CD4-positive, alpha-beta T cell treated with Interleukin-6 at 100 ng/mL for 8 hours (primary cell): ENCODE measurements around the gene PPP6C.
"Not testable (repeated sequence)": the region's sequence is repeated elsewhere in the genome, so short reads cannot be mapped to it uniquely, and the experiment has no call there.

Source experiments
- DNase-seq: peaks from one replicate; pipeline ENCODE4 v3.0.0-alpha.2; 2020; ENCODE audit warnings: mixed read lengths, low spot score

The PPP6C gene

GRCh38 chr9:125181756-125182155 lies 7.8 kb downstream of the PPP6C start:
- DNase-seq, result not testable (repeated sequence)

DNA sequence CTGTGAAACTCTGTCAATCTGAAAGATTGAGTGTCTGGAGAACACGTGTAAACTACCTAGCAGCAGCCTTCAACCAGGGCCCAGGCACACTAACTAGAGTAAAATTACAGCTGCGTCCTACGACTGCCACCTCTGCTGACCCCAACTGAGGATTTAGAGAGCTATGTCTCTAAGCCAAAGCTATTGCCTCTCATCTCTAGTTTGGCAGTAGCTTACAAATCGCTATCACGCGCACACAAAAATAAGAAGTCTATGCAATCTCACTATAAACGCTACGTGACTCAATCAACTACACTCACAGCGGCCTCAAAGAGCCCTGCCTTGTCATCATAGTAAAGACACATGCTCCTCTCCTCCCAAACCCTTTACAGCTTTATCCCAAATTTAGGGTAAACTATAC lies 8.7 kb downstream of the PPP6C start:
- no peak for DNase-seq

GRCh38 chr9:125179776-125180175 lies 9.8 kb downstream of the PPP6C start:
- DNase-seq, result not testable (repeated sequence)

DNA sequence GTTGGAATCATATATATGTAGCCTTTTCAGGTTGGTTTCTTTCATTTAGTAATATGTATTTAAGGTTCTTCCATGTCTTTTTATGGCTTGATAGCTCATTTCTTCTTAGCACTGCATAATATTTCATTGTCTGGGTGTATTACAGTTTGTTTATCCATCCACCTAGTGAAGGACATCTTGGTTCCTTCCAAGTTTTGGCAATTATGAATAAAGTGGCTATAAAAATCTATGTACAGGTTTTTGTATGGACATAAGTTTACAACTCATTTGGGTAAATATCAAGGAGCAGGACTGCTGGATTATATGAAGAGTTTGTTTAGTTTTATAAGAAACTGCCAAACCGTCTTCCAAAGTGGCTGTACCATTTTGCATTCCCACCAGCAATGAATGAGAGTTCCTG lies 11.7 kb downstream of the PPP6C start:
- no peak for DNase-seq

DNA sequence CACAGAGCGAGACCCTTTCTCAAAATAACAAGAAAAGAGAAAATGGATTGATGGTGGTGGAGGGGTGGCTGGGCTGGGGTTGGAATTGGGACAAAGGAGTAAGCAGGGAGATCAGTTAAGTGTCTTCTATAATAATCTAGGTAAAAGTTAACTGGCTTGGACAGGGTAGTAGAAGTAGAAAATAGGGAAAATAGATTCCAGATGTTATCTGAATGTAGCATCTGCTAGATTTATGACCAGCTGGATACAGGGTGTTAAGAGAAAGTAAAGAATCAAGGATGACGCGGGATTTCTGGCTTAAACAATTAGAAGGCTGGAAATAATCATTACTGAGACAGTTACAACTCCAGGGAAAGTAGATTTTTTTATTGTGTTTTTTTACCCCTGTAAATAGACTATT lies 13.0 kb downstream of the PPP6C start:
- DNase-seq, result no peak

DNA sequence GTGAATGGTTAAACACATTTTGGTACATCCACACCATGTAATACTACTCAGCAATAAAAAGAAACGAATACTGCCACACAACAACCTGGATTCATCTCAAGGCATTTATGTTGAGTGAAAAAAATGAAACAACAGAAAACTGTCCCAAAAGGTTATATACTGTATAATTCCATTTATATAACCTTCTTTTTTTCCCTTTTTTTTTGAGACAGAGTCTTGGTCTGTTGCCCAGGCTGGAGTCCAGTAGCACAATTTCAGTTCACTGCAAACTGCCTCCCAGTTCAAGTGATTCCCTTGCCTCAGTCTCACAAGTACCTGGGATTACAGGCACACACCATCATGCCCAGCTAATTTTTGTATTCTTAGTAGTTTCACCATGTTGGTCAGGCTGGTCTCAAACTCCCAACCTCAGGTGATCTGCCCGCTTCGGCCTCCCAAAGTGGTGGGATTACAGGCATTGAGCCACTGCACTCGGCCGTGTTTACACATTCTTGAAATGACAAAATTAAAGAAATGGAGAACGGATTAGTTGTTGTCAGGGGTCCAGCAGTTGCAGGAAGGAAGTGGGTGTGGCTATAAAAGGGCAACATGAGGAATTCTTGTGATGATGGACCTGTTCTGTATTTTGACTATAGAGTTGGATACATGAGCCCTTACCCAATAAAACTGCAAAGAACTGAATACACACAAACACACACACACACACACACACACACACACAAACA lies 17.4 kb downstream of the PPP6C start:
- DNase-seq, result no peak

GRCh38 chr9:125169895-125170294 lies 19.7 kb downstream of the PPP6C start:
- DNase-seq, result no peak

GRCh38 chr9:125166762-125167161 lies 22.8 kb downstream of the PPP6C start:
- DNase-seq, result no peak

DNA sequence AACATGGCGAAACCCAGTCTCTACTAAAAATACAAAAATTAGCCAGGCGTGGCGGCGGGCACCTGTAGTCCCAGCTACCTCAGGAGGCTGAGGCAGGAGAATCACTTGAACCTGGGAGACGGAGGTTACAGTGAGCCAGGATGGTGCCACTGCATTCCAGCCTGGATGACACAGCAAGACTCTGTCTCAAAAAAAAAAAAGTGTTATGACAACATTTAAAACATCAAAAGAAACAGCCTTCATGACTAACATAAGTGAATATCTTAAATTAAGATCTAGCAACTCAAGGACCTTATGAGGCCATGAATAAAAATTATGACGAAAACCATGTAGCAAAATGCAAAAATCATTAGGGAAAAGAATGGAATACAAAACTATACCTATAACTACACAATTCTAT lies 26.7 kb downstream of the PPP6C start:
- DNase-seq, result not testable (repeated sequence)

DNA sequence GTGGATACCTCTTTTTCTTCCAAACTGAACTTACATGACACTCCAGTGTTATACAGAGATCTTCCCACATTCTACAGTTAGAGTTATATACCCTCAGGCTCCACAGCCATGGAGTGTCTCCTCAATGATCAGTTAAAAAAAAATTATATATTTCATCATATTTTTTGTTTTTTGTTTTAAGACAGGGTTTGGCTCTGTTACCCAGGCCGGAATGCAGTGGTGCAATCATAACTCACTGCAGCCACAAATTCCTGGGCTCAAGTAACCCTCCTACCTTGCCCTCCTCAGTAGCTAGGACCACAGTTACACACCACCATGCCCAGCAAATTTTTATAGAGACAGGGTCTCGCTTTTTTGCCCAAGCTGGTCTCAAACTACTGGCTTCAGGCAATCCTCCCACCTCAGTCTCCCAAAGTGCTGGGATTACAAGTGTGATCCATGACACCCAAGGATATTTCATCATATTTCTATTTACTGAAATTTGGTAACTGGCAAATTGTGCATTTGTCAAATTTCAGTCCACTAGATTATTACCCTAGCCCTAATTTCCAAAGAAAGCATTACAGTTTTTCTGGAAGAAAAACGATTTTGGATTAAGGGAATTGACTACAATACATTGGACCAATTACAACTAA lies 28.2 kb downstream of the PPP6C start:
- no peak for DNase-seq

GRCh38 chr9:125160750-125161149 lies 28.9 kb downstream of the PPP6C start:
- no peak for DNase-seq

DNA sequence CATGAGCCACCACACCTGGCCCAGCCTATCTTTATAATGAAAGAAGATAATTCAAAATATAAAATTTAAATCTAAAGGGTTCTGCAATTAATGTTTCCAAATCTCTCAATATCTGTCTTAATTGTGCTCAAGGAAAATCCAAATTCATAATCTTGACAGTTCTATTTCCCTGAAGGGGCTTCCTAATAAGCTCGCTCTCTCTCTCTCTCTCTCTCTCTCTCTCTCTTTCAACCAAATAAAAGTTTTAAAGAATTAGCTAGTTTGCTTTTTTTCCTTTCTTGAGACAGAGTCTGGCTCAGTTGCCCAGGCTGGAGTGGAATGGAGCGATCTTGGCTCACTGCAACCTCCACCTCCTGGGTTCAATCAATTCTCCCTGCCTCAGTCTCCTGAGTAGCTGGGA lies 33.1 kb downstream of the PPP6C start:
- no peak for DNase-seq

GRCh38 chr9:125153712-125154367 lies 35.8 kb downstream of the PPP6C start:
- no peak for DNase-seq

DNA sequence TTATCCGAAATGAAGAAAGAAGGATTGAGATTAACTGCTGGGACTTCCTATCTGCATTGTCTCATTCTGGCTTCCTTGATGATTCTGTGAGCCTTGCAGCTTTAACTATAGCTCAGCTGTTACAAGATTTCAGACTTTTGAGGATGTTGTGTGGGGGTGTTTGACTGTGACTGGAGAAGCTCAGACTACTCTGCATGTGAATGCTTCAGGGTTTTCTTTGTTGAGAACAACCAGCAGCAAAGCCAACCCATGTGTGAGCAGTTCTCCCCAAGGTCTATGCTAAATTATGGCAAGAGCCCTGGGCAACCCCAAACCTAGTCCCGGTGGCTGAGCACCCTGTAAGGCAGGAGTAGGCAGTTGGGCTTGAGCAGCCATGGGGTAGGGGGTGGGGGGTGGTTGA lies 37.9 kb downstream of the PPP6C start:
- DNase-seq, result no peak

GRCh38 chr9:125150349-125151245 lies 39.0 kb downstream of the PPP6C start:
- DNase-seq, result no peak

- DNase-seq, result no peak
These were observed 42.1 kb downstream of the PPP6C start for GRCh38 chr9:125147401-125147951.

GRCh38 chr9:125146247-125146646 lies 43.4 kb downstream of the PPP6C start:
- DNase-seq, result no peak

DNA sequence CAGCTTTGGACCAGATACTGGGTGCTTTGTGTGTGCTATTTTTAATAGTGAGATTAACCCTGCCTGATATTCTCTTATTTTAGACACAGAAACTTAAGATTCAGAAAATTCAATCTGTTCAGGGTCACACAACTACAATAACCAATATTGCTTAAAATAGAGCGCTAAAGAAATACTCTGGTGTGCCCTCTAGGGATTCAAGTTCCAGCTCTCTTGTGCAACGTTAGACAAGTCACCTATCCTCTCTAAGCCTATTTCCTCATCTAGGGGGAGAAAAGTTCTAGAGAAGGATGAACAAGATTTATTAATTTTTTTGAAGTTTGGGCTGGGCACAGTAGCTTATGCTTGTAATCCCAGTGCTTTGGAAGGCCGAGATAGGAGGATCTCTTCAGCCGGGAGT lies 44.2 kb downstream of the PPP6C start:
- no peak for DNase-seq

- DNase-seq, result peak; percentile 100
These were observed 46.1 kb downstream of the PPP6C start, which contains the start of gene SCAI for GRCh38 chr9:125143377-125144090. TSS of gene SCAI (minus strand) at chr9:125143528. CDS start at chr9:125143437, 91 bp downstream.

DNA sequence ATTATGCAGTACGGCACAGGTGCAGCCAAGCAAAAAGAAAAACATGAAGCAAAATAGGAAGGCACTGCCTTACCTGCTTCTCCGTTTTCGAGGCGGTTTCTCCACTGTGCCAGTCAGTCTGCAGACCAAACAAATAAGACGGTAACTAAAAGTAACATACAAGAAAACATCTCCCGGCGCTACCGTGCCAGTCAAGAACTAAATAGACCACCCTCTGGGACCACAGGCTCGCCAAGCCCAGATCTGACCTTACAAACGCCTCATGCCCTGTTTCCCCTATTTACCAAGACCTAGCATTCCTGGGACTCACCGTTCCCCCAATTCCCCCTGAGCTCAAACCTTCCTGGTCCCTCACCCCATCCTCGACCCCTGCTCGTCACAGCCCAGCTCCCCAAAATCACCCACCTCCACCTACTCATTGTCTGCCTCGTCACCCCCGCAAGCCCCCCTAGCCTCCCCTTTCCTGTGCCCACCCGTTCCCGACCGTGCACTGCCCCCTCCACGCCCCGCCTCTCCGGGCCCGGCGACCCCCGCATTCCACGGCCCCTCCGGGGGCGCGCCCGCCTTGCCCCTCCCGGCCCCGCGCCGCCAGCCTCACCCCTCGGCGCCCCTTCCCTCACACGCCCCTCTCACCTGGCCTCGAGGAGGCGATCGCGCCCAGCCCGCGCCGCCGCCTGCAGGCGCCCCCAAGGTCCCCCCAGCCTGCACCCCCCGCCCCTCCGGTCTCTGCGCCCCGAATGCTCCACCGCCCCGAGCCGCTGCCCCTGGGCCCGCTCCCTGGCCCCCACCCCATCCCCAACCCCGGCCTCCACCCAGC lies 46.8 kb downstream of the PPP6C start:
- peak; percentile 8 for DNase-seq
